Measurements from ENCODE around the gene AFF1. TPM values are rescaled to one million over a fixed set of nuclear protein-coding genes. Genes with fewer than 3 reads are reported as not detected.

AFF1 gene
- total RNA-seq, 4 donors from 2014 or later, result 90.1 to 132 (median 101) TPM

- TF ChIP-seq CTCF (IDR thresholded peaks at IDR 0.05; ENCODE audit: low read depth), result no peak
Measured at GRCh38 chr4:86924811-86925210, 10.0 kb upstream of the AFF1 start.

GRCh38 chr4:86926435-86927086 lies 8.2 kb upstream of the AFF1 start:
- TF ChIP-seq CTCF (IDR thresholded peaks at IDR 0.05; ENCODE audit: low read depth), result no peak

- TF ChIP-seq CTCF (IDR thresholded peaks at IDR 0.05; ENCODE audit: low read depth), result no peak
Measured at GRCh38 chr4:86927843-86928395, 6.9 kb upstream of the AFF1 start.

DNA sequence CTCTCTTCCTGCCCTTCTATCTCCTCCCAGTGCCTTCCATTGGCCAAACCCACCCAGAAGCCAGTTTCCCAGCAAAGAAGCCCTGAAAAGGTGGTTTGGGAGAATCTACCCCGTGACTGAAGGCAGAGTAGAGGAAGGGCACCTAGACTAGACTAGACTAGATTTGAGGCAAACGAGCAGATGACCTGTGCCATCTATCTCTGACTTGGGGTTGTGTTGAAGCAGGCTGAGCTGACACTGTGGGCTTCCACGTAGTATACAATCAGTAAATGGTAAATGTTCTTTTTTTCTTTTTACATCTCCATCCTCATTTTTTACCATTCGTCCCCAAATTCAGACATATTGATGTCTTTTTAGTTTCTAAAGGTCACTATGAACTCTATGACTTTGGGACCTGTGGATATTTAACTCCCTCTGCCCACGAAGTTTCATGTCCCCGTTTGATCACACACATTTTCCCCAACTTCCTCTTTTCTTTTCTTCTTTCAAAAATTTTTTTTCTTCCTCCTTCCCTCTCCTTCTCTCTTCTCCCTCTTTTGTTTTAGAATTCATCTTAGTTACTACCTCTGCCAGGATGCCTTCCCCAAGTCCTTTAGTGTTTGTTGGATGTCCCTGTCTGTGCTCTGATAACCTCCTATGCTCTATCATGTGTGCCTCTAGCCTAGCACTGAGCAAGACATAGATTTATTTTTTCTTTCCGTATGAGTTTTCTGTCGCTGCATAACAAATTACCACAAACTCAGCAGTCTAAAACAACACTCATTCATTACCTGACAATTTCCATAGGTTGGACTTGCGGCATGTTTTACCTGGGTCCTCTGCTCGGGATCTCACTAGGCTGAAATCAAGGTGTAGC lies 6.2 kb upstream of the AFF1 start:
- TF ChIP-seq CTCF (IDR thresholded peaks at IDR 0.05; ENCODE audit: low read depth), result no peak

- TF ChIP-seq CTCF (IDR thresholded peaks at IDR 0.05; ENCODE audit: low read depth), result no peak
Measured at GRCh38 chr4:86934147-86934770, 552 bp upstream of the AFF1 start.

GRCh38 chr4:86935566-86935852 lies 698 bp downstream of the AFF1 start:
- TF ChIP-seq CTCF (IDR thresholded peaks at IDR 0.05; ENCODE audit: low read depth), result no peak
